ENCODE results near the gene RBMS3.
A peak's percentile ranks its signal among the peaks of the same experiment; 100 is the strongest.

RBMS3 gene

DNA sequence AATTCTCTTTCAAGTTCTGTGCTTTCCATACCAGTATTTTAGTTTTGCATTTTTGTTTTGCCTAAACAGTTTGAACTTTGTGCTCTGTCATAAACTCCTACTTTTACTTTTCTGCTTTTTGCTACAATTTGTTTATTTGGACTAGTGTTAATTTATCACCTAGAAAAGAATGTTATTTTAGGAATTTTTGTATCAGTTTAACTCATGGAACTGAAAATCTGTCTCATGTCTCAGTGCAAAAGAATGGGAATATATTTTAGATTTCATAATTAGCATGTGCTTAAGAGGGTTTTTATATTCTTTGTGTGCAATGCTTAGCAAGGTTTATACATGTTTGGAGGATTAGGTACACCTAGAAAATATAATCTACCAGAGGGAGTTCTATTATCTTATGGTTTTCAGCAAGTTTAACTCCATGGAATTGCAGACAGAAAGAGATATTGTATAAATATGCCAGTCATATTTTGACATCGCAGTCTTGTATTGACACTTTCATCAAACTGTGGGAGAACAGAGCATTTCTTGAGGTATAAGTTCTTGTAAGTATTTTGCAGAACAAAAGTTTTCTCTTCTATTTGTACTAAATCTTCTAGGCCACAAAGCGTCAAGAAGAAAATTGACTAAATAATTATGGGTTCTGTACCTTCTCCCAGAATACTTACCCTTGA lies 409.9 kb downstream of the RBMS3 start:
- Histone ChIP-seq H3K36me3 (replicated peaks) (no peaks in the 10 kb centered on the region), H3K27me3 (ENCODE audit: low read depth) (no peaks in the 10 kb centered on the region), H3K4me3 (no peak overlapping the region), H3K9me3 (no peaks in the 10 kb centered on the region), H3K4me1 (peaks cover 47% of the 10 kb centered on the region)
- DNase-seq (ENCODE audit: low spot score in 2 of 2) = no peak
- in situ Hi-C loops (cut with MboI; ENCODE audit: low sequenced_read_pairs) = no loop called here

DNA sequence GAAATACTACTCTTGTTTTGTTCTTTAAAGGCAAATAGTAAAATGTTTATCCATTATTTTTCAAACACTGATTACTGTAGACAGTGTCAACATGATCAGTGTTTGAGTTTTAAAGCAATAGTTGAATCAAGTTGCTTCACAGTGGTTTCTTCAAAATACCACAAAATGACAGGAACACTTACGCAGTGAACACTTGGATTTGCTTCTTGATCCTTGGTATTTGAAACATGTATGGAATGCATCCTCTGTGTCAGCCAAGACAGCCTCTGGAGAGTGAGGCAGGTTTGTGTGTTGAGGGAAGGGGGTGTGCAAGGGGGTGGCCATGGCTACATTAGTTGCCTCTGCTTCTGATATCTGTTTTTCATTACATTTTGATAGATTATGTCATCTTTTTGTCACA lies 413.0 kb downstream of the RBMS3 start:
- in situ Hi-C loops (cut with MboI; ENCODE audit: low sequenced_read_pairs) = no loop called here
- no peak overlapping the region for H3K4me3 ChIP-seq
- no peaks in the 10 kb centered on the region for H3K36me3 ChIP-seq (replicated peaks)
- peak; percentile 61 to 74 for DNase-seq (ENCODE audit: low spot score in 2 of 2)
- H3K4me1 ChIP-seq = peaks cover 43% of the 10 kb centered on the region
- no peaks in the 10 kb centered on the region for H3K9me3 ChIP-seq
- no peaks in the 10 kb centered on the region for H3K27me3 ChIP-seq (ENCODE audit: low read depth)

DNA sequence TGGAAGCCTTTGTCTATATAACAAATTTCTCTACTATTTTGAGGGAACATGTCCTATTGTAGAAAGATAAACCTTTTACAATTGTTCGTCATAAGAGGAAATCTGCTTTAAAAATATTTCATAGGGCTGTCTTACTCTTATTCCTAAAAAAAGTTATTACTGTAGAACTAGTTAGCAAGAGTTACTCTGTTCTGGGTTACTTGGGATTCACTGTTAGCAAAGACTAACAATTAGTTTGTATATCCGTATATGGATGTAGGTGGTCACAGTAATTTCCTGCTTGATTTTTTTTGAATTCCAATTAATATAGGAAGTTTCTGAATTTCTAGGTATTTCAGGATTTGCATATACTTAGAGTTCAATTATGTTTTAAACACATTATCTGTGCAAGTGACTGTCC lies 413.5 kb downstream of the RBMS3 start:
- H3K4me1 ChIP-seq = peaks cover 43% of the 10 kb centered on the region
- H3K4me3 ChIP-seq = no peak overlapping the region
- DNase-seq (ENCODE audit: low spot score in 2 of 2) = no peak
- in situ Hi-C loops (cut with MboI; ENCODE audit: low sequenced_read_pairs) = no loop called here
- H3K9me3 ChIP-seq = no peaks in the 10 kb centered on the region
- H3K27me3 ChIP-seq (ENCODE audit: low read depth) = no peaks in the 10 kb centered on the region
- H3K36me3 ChIP-seq (replicated peaks) = no peaks in the 10 kb centered on the region

DNA sequence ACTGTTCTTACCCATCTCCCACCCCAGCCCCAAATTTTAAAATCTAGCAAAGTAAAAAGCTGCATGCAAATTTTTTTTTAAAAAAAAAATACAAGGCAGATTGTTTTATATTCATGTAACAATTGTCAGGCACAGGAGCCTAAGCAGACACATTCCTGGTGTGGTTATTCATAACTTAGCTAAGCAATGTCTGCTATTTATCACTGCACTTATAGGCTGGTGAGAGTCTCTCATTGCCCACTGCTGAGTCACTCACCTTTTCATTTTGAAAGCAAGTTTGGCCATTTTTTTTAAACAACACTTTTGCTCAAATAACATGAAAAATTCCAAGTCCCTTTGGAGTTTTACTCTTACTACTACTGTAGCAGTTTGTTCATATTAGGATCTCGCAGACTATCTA lies 413.9 kb downstream of the RBMS3 start:
- DNase-seq (ENCODE audit: low spot score in 2 of 2) = peak; percentile 23 to 74
- Histone ChIP-seq H3K27me3 (ENCODE audit: low read depth) (no peaks in the 10 kb centered on the region), H3K9me3 (no peaks in the 10 kb centered on the region), H3K4me1 (peaks cover 43% of the 10 kb centered on the region), H3K36me3 (replicated peaks) (no peaks in the 10 kb centered on the region), H3K4me3 (no peak overlapping the region)
- in situ Hi-C loops (cut with MboI; ENCODE audit: low sequenced_read_pairs) = no loop called here

DNA sequence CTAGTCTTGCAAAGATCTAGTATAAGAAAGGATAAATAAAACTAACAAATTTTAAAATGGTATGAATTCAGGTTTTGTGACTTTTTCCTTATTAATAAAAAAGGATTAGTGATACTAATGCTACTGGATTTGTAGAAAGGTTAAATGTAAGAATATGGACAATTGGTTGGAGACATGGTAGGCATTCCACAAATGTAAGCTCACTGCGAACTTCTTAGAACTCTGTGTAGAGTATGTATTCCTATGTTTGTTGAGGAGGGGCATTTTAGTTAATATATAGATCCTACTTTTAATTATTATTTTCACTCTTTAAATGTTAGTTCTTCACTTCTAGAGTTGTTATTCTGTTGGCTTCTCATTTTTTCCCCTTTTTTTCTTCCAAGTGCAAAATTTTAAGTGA lies 414.3 kb downstream of the RBMS3 start:
- no peak for DNase-seq (ENCODE audit: low spot score in 2 of 2)
- H3K4me3 ChIP-seq = no peak overlapping the region
- H3K36me3 ChIP-seq (replicated peaks) = no peaks in the 10 kb centered on the region
- peaks cover 43% of the 10 kb centered on the region for H3K4me1 ChIP-seq
- no peaks in the 10 kb centered on the region for H3K27me3 ChIP-seq (ENCODE audit: low read depth)
- H3K9me3 ChIP-seq = no peaks in the 10 kb centered on the region
- in situ Hi-C loops (cut with MboI; ENCODE audit: low sequenced_read_pairs) = no loop called here

DNA sequence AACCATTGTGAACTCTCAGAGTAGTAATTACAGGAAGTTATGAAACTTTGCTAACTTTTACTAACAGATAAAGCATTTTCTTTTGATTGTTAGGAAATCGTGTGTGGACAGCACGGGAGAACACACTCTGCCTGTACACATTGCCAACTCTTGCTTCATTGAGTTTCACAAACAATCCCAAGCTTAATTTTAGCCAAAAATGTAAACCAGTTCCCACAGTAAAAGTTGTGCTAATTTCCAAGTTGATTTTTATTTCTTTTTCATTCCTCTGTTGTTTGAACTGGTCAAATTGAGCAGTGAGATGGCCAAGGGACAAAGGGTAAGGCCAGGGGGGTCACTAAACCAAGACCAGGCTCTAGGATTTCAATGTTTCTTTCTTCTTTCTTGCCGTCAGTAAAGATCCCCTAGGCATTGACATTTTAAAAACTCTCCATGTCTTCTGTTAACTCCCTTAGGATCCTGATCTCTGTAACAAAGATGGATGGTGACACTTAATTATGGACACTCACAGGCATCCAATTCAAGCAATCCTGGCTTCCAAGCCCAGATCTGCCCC lies 414.9 kb downstream of the RBMS3 start:
- in situ Hi-C loops (cut with MboI; ENCODE audit: low sequenced_read_pairs) = no loop called here
- Histone ChIP-seq H3K4me3 (no peak overlapping the region), H3K36me3 (replicated peaks) (no peaks in the 10 kb centered on the region), H3K27me3 (ENCODE audit: low read depth) (no peaks in the 10 kb centered on the region), H3K9me3 (no peaks in the 10 kb centered on the region), H3K4me1 (peaks cover 43% of the 10 kb centered on the region)
- DNase-seq (ENCODE audit: low spot score in 2 of 2) = no peak

DNA sequence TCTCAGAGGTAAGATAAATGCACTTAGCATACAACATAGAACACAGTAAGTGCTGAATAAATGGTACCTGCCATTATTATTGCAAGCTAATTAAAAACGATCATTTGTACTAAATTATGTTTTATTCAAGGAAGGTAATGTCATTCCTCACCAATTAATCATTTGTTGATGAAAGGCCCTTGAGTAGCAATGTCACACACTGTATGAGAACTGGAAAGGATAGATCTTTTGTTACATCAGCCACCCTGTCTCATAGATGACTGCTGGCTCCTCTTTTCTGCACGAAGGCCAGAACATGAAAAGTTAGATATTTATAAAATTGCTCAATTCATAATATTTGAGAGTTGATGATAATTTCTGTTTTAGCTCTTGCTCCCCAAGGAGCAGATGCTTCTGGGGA lies 415.4 kb downstream of the RBMS3 start:
- in situ Hi-C loops (cut with MboI; ENCODE audit: low sequenced_read_pairs) = no loop called here
- Histone ChIP-seq H3K4me3 (no peak overlapping the region), H3K27me3 (ENCODE audit: low read depth) (no peaks in the 10 kb centered on the region), H3K4me1 (peaks cover 37% of the 10 kb centered on the region), H3K36me3 (replicated peaks) (no peaks in the 10 kb centered on the region), H3K9me3 (no peaks in the 10 kb centered on the region)
- no peak for DNase-seq (ENCODE audit: low spot score in 2 of 2)

DNA sequence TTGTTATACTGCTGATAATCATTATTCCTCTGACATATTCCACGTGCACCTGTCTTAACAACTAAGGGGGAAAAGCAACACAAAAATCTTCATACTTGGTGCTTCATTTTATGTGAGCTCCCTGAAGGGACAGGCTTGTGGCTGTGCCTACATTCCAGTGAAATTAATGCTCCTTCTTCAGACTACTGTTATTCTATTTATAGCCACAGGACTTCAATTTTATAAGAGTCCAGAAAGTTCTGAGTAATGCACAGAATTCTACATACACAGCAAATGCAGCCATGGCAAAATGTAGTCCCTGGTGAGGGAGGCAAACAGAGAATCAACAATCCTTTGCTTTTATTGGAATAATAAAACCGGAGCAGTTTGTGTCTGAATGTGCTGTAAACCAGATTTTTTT lies 417.1 kb downstream of the RBMS3 start:
- H3K4me3 ChIP-seq = no peak overlapping the region
- no peaks in the 10 kb centered on the region for H3K9me3 ChIP-seq
- in situ Hi-C loops (cut with MboI; ENCODE audit: low sequenced_read_pairs) = no loop called here
- peak in 1 of 2 experiments; percentile 28 for DNase-seq (ENCODE audit: low spot score in 2 of 2)
- no peaks in the 10 kb centered on the region for H3K36me3 ChIP-seq (replicated peaks)
- no peaks in the 10 kb centered on the region for H3K27me3 ChIP-seq (ENCODE audit: low read depth)
- peaks cover 37% of the 10 kb centered on the region for H3K4me1 ChIP-seq

DNA sequence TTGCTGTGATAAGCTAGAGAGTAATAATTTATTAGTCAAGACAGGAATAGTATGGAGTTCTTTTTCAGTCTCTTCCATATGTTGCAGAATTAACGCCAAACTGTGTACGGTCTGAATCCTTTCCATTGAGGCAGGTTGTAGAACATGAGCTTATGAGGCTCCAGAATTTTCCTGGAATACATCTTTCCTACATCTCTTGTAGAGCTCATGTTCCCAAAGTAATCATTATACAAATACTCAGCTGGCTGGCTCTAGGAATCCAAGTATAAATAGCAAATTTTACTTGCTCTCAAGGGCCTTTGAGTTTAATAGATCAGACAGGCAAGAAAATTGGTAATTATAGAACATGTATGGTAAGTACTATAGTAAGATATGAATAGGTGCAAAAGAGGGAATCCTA lies 419.4 kb downstream of the RBMS3 start:
- no peak for DNase-seq (ENCODE audit: low spot score in 2 of 2)
- H3K4me1 ChIP-seq = peaks cover 19% of the 10 kb centered on the region
- no peaks in the 10 kb centered on the region for H3K9me3 ChIP-seq
- in situ Hi-C loops (cut with MboI; ENCODE audit: low sequenced_read_pairs) = no loop called here
- H3K27me3 ChIP-seq (ENCODE audit: low read depth) = no peaks in the 10 kb centered on the region
- no peak overlapping the region for H3K4me3 ChIP-seq
- H3K36me3 ChIP-seq (replicated peaks) = no peaks in the 10 kb centered on the region

DNA sequence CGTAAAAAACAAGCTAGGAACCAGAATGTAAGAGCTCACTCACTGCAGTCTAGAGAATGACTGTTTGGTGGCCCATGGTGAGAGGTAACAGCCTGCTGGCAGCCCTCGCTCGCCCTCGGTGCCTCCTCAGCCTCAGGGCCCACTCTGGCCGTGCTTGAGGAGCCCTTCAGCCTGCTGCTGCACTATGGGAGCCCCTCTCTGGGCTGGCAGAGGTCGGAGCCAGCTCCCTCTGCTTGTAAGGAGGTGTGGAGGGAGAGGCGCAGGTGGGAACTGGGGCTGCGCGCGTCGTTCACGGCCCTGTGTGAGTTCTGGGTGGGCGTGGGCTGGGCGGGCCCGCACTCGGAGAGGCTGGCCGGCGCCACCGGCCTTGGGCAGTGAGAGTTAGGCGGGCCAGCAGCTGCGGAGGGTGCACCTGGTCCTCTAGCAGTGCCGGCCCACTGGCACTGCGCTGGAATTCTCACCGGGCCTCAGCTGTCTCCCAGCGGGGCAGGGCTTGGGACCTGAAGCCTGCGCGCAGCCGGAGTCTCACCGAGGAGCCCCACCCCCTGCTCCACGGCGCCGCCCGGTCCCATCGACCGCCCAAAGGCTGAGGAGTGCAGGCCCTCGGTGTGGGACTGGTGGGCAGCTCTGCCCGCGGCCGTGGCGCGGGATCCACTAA lies 420.6 kb downstream of the RBMS3 start:
- Histone ChIP-seq H3K36me3 (replicated peaks) (no peaks in the 10 kb centered on the region), H3K4me3 (no peak overlapping the region), H3K9me3 (no peaks in the 10 kb centered on the region), H3K27me3 (ENCODE audit: low read depth) (no peaks in the 10 kb centered on the region), H3K4me1 (peaks cover 21% of the 10 kb centered on the region)
- DNase-seq (ENCODE audit: low spot score in 2 of 2) = no peak
- in situ Hi-C loops (cut with MboI; ENCODE audit: low sequenced_read_pairs) = no loop called here

DNA sequence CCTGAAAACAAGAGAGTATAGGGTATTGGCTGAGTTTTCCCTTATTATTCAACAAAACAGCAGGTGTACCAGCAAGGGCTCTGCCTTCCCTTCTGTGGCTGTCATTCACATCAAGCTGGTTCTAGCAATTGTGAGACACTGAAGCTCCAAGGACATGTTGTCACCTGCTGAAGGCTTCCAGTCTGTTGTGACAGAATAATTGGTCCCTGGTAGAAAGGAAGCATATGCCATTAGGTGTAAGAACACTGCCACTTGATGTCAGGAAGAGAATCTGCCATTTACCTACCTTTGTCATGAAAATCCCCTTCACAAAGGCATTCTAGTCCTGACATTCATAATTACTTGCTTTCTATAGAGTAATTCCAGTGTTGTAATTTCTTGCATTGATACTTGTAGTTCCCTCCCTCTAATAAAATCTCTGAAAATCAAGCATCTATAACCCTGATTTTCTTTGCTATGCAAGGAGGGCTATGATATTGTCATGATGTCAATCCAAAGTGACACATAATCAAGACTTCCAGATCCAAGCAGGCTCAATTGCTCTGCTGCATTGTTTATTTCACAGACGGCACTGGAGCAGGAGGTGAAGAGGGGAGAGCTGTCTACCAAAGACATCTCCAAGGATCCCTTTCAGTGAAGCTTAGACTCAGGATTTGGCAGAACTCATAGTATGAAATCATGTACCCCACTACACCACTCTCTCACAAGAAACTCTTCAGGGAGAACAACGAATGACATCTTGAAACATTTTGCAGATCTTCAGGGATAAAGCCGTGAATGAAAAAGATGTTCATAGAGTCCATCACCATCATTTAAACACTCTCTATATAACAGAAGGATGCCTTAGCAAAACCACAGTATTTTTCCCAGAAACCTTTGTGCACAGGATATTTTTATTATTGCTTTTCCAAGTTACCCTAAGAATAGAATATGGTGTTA lies 425.3 kb downstream of the RBMS3 start:
- H3K4me1 ChIP-seq = peaks cover 22% of the 10 kb centered on the region
- H3K27me3 ChIP-seq (ENCODE audit: low read depth) = no peaks in the 10 kb centered on the region
- peak; percentile 25 to 79 for DNase-seq (ENCODE audit: low spot score in 2 of 2)
- in situ Hi-C loops (cut with MboI; ENCODE audit: low sequenced_read_pairs) = no loop called here
- H3K9me3 ChIP-seq = no peaks in the 10 kb centered on the region
- no peak overlapping the region for H3K4me3 ChIP-seq
- no peaks in the 10 kb centered on the region for H3K36me3 ChIP-seq (replicated peaks)

DNA sequence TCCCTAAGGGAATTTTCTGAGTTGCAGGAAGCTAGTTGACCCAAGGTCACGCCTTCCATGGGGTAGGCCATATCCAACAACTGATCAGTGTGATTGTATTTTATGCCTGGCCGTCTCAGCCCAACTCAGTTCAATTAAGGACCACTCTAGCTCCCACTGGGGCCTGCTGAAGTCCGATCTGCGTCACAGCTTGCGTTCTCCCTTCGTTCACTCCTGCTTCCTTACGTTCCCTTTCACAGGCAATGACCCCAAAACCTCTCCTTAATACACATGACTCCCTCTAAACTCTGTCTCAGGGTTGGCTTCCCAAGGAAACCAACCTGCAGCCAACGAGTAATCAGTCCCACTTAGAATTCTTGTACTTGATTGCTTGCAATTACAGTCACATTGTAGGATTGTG lies 428.0 kb downstream of the RBMS3 start:
- Histone ChIP-seq H3K36me3 (replicated peaks) (no peaks in the 10 kb centered on the region), H3K4me3 (no peak overlapping the region), H3K4me1 (peaks cover 33% of the 10 kb centered on the region), H3K27me3 (ENCODE audit: low read depth) (no peaks in the 10 kb centered on the region), H3K9me3 (no peaks in the 10 kb centered on the region)
- in situ Hi-C loops (cut with MboI; ENCODE audit: low sequenced_read_pairs) = no loop called here
- no peak for DNase-seq (ENCODE audit: low spot score in 2 of 2)

DNA sequence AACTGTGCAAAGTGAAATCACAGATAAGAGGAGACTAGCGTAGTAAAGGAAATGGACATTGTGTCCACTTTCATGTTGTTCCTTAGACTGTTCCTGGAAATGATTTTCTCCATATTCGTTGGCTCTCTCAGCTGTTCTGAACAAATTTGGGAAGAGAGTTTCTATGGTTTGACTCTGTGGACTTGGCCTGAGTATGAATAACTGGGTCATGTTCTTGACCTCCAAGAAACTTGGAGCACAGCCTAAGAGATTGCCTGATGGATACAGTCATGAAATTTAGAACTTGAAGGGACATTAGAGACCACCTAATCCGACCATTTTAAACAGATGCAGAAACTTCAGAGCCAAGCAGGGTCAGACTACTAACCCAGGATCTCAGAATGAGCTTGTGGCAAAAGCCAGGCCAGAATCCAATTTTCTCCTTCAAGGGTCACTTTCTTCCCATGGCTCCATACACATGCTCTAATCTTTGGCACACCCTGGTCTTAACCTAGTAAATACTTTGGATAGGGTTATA lies 430.4 kb downstream of the RBMS3 start:
- H3K9me3 ChIP-seq = no peaks in the 10 kb centered on the region
- H3K4me1 ChIP-seq = peaks cover 24% of the 10 kb centered on the region
- no peak for DNase-seq (ENCODE audit: low spot score in 2 of 2)
- in situ Hi-C loops (cut with MboI; ENCODE audit: low sequenced_read_pairs) = no loop called here
- H3K36me3 ChIP-seq (replicated peaks) = no peaks in the 10 kb centered on the region
- H3K4me3 ChIP-seq = no peak overlapping the region
- no peaks in the 10 kb centered on the region for H3K27me3 ChIP-seq (ENCODE audit: low read depth)

Measured in HAP-1 (cell line).